K562 (cell line): ENCODE measurements around the gene HOXA10. TPM values are rescaled to one million over a fixed set of nuclear protein-coding genes. Genes with fewer than 3 reads are reported as not detected.

Source experiments
- ATAC-seq: fragments of 200-7000 bp; cut with Tn5 transposase; 3 replicates; pipeline ENCODE4 v1.9.1; 2020; ENCODE audit warnings: moderate library complexity
- BruUV-seq: library from RNA; stranded (reverse); fragments of 400-500 nt; replicated peaks from 2 replicates; lab custom pipeline; 2021; lab: Mats Ljungman, UMichigan
- CTCF ChIA-PET: fragments of 300-600 bp; formaldehyde crosslinking; extraction: SDS; loops from one replicate; lab custom pipeline; 2021; ENCODE audit warnings: low intra/inter-chr PET ratio; lab: Yijun Ruan, JAX
- POLR2A ChIA-PET: fragments of 300-600, 350-650 bp; sonication (Branson Sonifier 250); formaldehyde crosslinking; extraction: SDS; loops from one replicate; lab custom pipeline; 2021; ENCODE audit warnings: antibody characterized with exemption, inconsistent platforms; lab: Yijun Ruan, JAX
- DNase-seq, 4 experiments: peaks; one replicate each; pipeline versions ENCODE4 v3.0.0 to v3.0.0-alpha.2; 2011 to 2018; ENCODE audit warnings: low spot score in 3 of 4, mixed read lengths in 3 of 4; ENCODE audit errors: extremely low read depth in 1 of 4
- FAIRE-seq: peaks from 2 replicates; lab custom pipeline; 2011; peaks lifted over from hg19 to GRCh38; lab: Jason Lieb, UNC
- H2AFZ ChIP-seq: 2 replicates; pipeline ENCODE4 v1.6.0; 2011; ENCODE audit warnings: low read depth, low read length, control low read depth, inconsistent platforms
- H3K27ac ChIP-seq: fragments of 200-600 bp; 3 replicates; pipeline ENCODE4 v1.8.0; 2011; ENCODE audit warnings: low read depth, mild to moderate bottlenecking, control low read depth, inconsistent platforms, low read length, moderate library complexity, mixed read lengths; ENCODE audit errors: extremely low read depth
- H3K27me3 ChIP-seq, 2 experiments: fragments of 300-600 bp in 1 of 2; 2 replicates in 1 of 2; 3 replicates in 1 of 2; pipeline versions ENCODE4 v1.6.0 to v1.8.0; 2011; ENCODE audit warnings: inconsistent platforms in 2 of 2, low read length in 2 of 2, mild to moderate bottlenecking in 1 of 2, mixed read lengths in 1 of 2, moderate library complexity in 1 of 2; ENCODE audit not compliant: control insufficient read depth in 2 of 2, insufficient read depth in 2 of 2
- H3K36me3 ChIP-seq: fragments of 300-600 bp; 3 replicates; pipeline ENCODE4 v1.8.0; 2011; ENCODE audit warnings: mild to moderate bottlenecking, low read length, inconsistent platforms; ENCODE audit not compliant: control insufficient read depth, insufficient read depth
- H3K4me1 ChIP-seq, 2 experiments: fragments of 200-600 bp in 1 of 2; replicated peaks in 1 of 2; 2 replicates in 1 of 2; 3 replicates in 1 of 2; pipeline versions ENCODE4 v1.5.1 to v1.8.0; 2011; ENCODE audit warnings: inconsistent platforms in 2 of 2, low read length in 2 of 2, mild to moderate bottlenecking in 1 of 2, mixed read lengths in 1 of 2, moderate library complexity in 1 of 2; ENCODE audit not compliant: control insufficient read depth in 2 of 2, insufficient read depth in 2 of 2
- H3K4me2 ChIP-seq: 2 replicates; pipeline ENCODE4 v1.6.1; 2011; ENCODE audit warnings: low read length, control low read depth, inconsistent platforms, mixed read lengths; ENCODE audit not compliant: insufficient read depth
- H3K4me3 ChIP-seq: fragments of 200-600 bp; sonication (generic), shearing (Covaris generic); 2 replicates; pipeline ENCODE4 v1.5.1; 2016; ENCODE audit warnings: control low read depth, inconsistent platforms
- H3K79me2 ChIP-seq: fragments of 200-600 bp; 3 replicates; pipeline ENCODE4 v1.8.0; 2011; ENCODE audit warnings: low read length, inconsistent platforms; ENCODE audit not compliant: control insufficient read depth, insufficient read depth
- H3K9ac ChIP-seq, 2 experiments: 2 replicates each; pipeline versions ENCODE4 v1.6.0 to v1.6.1; 2011; ENCODE audit warnings: low read depth in 2 of 2, low read length in 2 of 2, control low read depth in 1 of 2, inconsistent platforms in 1 of 2, mild to moderate bottlenecking in 1 of 2, mixed read lengths in 1 of 2; ENCODE audit not compliant: insufficient read depth in 1 of 2
- H3K9me1 ChIP-seq: one replicate; pipeline ENCODE4 v1.6.0; 2011; ENCODE audit warnings: inconsistent platforms, mild to moderate bottlenecking, low read length, moderate library complexity; ENCODE audit not compliant: control insufficient read depth, insufficient read depth
- H3K9me3 ChIP-seq: replicated peaks from 2 replicates; pipeline ENCODE4 v1.5.1; 2011; ENCODE audit warnings: low read depth, low read length, inconsistent platforms; ENCODE audit not compliant: control insufficient read depth, insufficient read depth
- H4K20me1 ChIP-seq: replicated peaks from 2 replicates; pipeline ENCODE4 v1.6.1; 2011; ENCODE audit warnings: low read length, inconsistent platforms, mixed read lengths; ENCODE audit not compliant: control insufficient read depth, insufficient read depth
- RBM25 ChIP-seq: fragments of 200-400 bp; formaldehyde crosslinking; IDR thresholded peaks from 2 replicates; pipeline ENCODE4 v1.6.1; 2018; ENCODE audit warnings: low read length, low read depth, moderate library complexity; ENCODE audit not compliant: severe bottlenecking
- SAFB2 ChIP-seq: fragments of 200-400 bp; formaldehyde crosslinking; IDR thresholded peaks from 2 replicates; pipeline ENCODE4 v1.6.1; 2018; ENCODE audit warnings: borderline replicate concordance, low read length, low read depth, moderate library complexity; ENCODE audit not compliant: severe bottlenecking
- WGBS: fragments of 100-300 bp; shearing (Covaris generic); methylation state at CpG from one replicate; pipeline ENCODE4 v1.1.6; 2016; ENCODE audit warnings: low coverage, mixed read lengths; ENCODE audit not compliant: insufficient coverage; ENCODE audit errors: missing lambda C conversion rate; 5-methylcytosine and 5-hydroxymethylcytosine counted together
- in situ Hi-C: fragments of 300-500 bp; cut with MboI; formaldehyde crosslinking; loops from 4 replicates; pipeline ENCODE4 v1.15.0; 2018; ENCODE audit warnings: inconsistent platforms, mixed read lengths
- intact Hi-C: fragments of 100-400 bp; cut with micrococcal nuclease; formaldehyde crosslinking; loops from 2 replicates; pipeline ENCODE4 v1.14.2; 2022
- polyA plus RNA-seq, 8 experiments: library from polyadenylated mRNA; depleted of rRNA in 4 of 8; stranded (reverse) in 5 of 8; unstranded in 3 of 8; fragments of >200 nt; fragmentation: Nextera tagmentation in 2 of 8; fragmentation: Illumina TruSeq in 1 of 8; extraction: Ambion mirVana in 2 of 8; extraction: Trizol in 1 of 8; gene quantifications; 2 replicates each; pipeline versions ENCODE4 v1.2.1 to v1.2.3, GENCODE V29; 2011 to 2014; ENCODE audit warnings: inconsistent platforms in 1 of 8, missing spikeins in 1 of 8
- total RNA-seq, 7 experiments: library from RNA; depleted of rRNA in 6 of 7; stranded (reverse); fragments of >200 nt in 6 of 7; fragmentation: Illumina TruSeq in 2 of 7; extraction: Trizol in 2 of 7; gene quantifications; 2 replicates each; pipeline versions ENCODE4 v1.2.1 to v1.2.3, GENCODE V29; 2011 to 2021; ENCODE audit warnings: low replicate concordance in 1 of 7

The HOXA10 gene
- total and polyA plus RNA-seq, 9 of the 15 experiments (the other 6 are each of a cell fraction or from before 2014, with no cell fraction given): not detected

- Histone ChIP-seq H3K4me3 (no peak overlapping the region), H3K27me3 (peaks cover 27 to 74% of the 10 kb centered on the region in 2 experiments)
- FAIRE-seq: no peak
- intact Hi-C loops: no loop called here
- no peak for TF ChIP-seq SAFB2
- TF ChIP-seq, all 486 proteins: peak for 0
- no peaks in the 10 kb centered on the region; the same call in 1 of the 2 replicates for H3K9me3 ChIP-seq
- in situ Hi-C loops: no loop called here
- no peaks in the 10 kb centered on the region for H3K9me1 ChIP-seq
- no TSS peak for BruUV-seq
- peaks cover 0 to 7% of the 10 kb centered on the region in 2 experiments; a peak in 1 of 5 replicates for H3K4me1 ChIP-seq
- ChIA-PET POLR2A (no interaction called here), CTCF (no interaction called here)
- DNase-seq: no peak
- no peak overlapping the region for H3K4me2 ChIP-seq
- H3K36me3 ChIP-seq: no peaks in the 10 kb centered on the region
- H2AFZ ChIP-seq: no peak overlapping the region
- no peak overlapping the region for H3K9ac ChIP-seq
- 0% methylated on average over 3 of the region's 3 CpGs for WGBS
- H3K27ac ChIP-seq: no peak overlapping the region
- H3K79me2 ChIP-seq: no peaks in the 10 kb centered on the region
- H4K20me1 ChIP-seq: no peaks in the 10 kb centered on the region
- ATAC-seq: no peak
These were observed 2.4 kb upstream of the HOXA10 start for GRCh38 chr7:27176524-27176845.

GRCh38 chr7:27175626-27176523, 1.8 kb upstream of the HOXA10 start:
- Histone ChIP-seq H2AFZ (no peak overlapping the region), H3K4me2 (no peak overlapping the region), H3K4me1 (peaks cover 0 to 10% of the 10 kb centered on the region in 2 experiments; a peak in 1 of 5 replicates), H3K27ac (no peak overlapping the region), H3K9ac (no peak overlapping the region), H3K79me2 (no peaks in the 10 kb centered on the region), H3K4me3 (no peak overlapping the region), H3K9me3 (no peaks in the 10 kb centered on the region; the same call in 1 of the 2 replicates), H3K36me3 (no peaks in the 10 kb centered on the region), H3K27me3 (peaks cover 27 to 73% of the 10 kb centered on the region in 2 experiments), H4K20me1 (no peaks in the 10 kb centered on the region), H3K9me1 (no peaks in the 10 kb centered on the region)
- ChIA-PET CTCF (no interaction called here), POLR2A (interaction anchor here (0.5 to 0.6 kb wide), 2 partner anchors 13 to 404 kb away, joined by 3 read pairs; no protein-coding TSS in a partner anchor)
- WGBS: 3% methylated on average over 36 of the region's 40 CpGs
- in situ Hi-C loops (no loop called here), intact Hi-C loops (no loop called here)
- no TSS peak for BruUV-seq
- FAIRE-seq (no peak), DNase-seq (no peak), ATAC-seq (no peak)
- no peak for TF ChIP-seq RBM25
